ENCODE data around the gene GORASP1.

- no peak for TF ChIP-seq JUNB (IDR thresholded peaks at IDR 0.05; ENCODE audit: unreplicated experiment)
- TF ChIP-seq NANOG (IDR thresholded peaks at IDR 0.05; ENCODE audit: borderline replicate concordance), result no peak
- TF ChIP-seq CTCF (conservative IDR thresholded peaks at IDR 0.05; ENCODE audit: low read depth in 2 of 2), result no peak
- TF ChIP-seq EZH2phosphoT487 (IDR thresholded peaks at IDR 0.05; ENCODE audit: unreplicated experiment), result no peak
- no peak for TF ChIP-seq ZNF331 (CRISPR knock-in tag; IDR thresholded peaks at IDR 0.05; ENCODE audit: low read depth)
- no peak for TF ChIP-seq EZH2 (IDR thresholded peaks at IDR 0.05; ENCODE audit: low read depth, unreplicated experiment)
- TF ChIP-seq POLR2AphosphoS5 (IDR thresholded peaks at IDR 0.05; ENCODE audit: low read depth), result no peak
- TF ChIP-seq CREB1 (CRISPR knock-in tag; IDR thresholded peaks at IDR 0.05; ENCODE audit: low read depth), result no peak
- TF ChIP-seq ZNF114 (CRISPR knock-in tag; IDR thresholded peaks at IDR 0.05), result no peak
- TF ChIP-seq REST (IDR thresholded peaks at IDR 0.05; ENCODE audit: unreplicated experiment), result no peak
Observed at GRCh38 chr3:39115870-39116269, 8.4 kb upstream of the GORASP1 start.
